Measurements from ENCODE around the gene RTN4.
"Not testable (repeated sequence)": the region's sequence is repeated elsewhere in the genome, so short reads cannot be mapped to it uniquely, and the experiment has no call there.

RTN4 gene

GRCh38 chr2:55073000-55073983, 23.0 kb upstream of the RTN4 start:
- DNase-seq (ENCODE audit: low read depth) = no peak

- DNase-seq (ENCODE audit: low read depth) = no peak
These were observed 13.6 kb upstream of the RTN4 start for GRCh38 chr2:55063713-55064323.

GRCh38 chr2:55063226-55063625, 13.0 kb upstream of the RTN4 start:
- DNase-seq (ENCODE audit: low read depth) = no peak

GRCh38 chr2:55062754-55063153, 12.5 kb upstream of the RTN4 start:
- no peak for DNase-seq (ENCODE audit: low read depth)

- no peak for DNase-seq (ENCODE audit: low read depth)
These were observed 11.5 kb upstream of the RTN4 start for GRCh38 chr2:55061523-55062344.

- no peak for DNase-seq (ENCODE audit: low read depth)
These were observed 9.5 kb upstream of the RTN4 start for GRCh38 chr2:55059793-55060192.

GRCh38 chr2:55057474-55057873, 7.2 kb upstream of the RTN4 start:
- DNase-seq (ENCODE audit: low read depth) = no peak

GRCh38 chr2:55056024-55056521, 5.8 kb upstream of the RTN4 start:
- DNase-seq (ENCODE audit: low read depth) = no peak

GRCh38 chr2:55054106-55054875, 4.0 kb upstream of the RTN4 start:
- DNase-seq (ENCODE audit: low read depth) = no peak

GRCh38 chr2:55053225-55053624, 3.0 kb upstream of the RTN4 start:
- not testable (repeated sequence) for DNase-seq (ENCODE audit: low read depth)

GRCh38 chr2:55052129-55053061, 2.1 kb upstream of the RTN4 start:
- no peak for DNase-seq (ENCODE audit: low read depth)

GRCh38 chr2:55051026-55051866, 995 bp upstream of the RTN4 start:
- DNase-seq (ENCODE audit: low read depth) = no peak

- peak; percentile 4 for DNase-seq (ENCODE audit: low read depth)
These were observed 491 bp downstream of the RTN4 start for GRCh38 chr2:55049821-55050099.

GRCh38 chr2:55049043-55049820, 1.0 kb downstream of the RTN4 start:
- DNase-seq (ENCODE audit: low read depth) = peak; percentile 38

GRCh38 chr2:55048508-55049042, 1.7 kb downstream of the RTN4 start:
- no peak for DNase-seq (ENCODE audit: low read depth)

- no peak for DNase-seq (ENCODE audit: low read depth)
These were observed 2.5 kb downstream of the RTN4 start for GRCh38 chr2:55047677-55048299.

GRCh38 chr2:55045780-55046179, 4.5 kb downstream of the RTN4 start:
- no peak for DNase-seq (ENCODE audit: low read depth)

- DNase-seq (ENCODE audit: low read depth) = no peak
These were observed 6.4 kb downstream of the RTN4 start for GRCh38 chr2:55043841-55044240.

Data from activated gamma-delta T cell treated with anti-CD3 and anti-CD28 coated beads, Interleukin-2, amount 50 U/mL, for 16 hours (primary cell).